GM18520 (cell line): ENCODE results near the gene PDE4DIP.
"Not testable (repeated sequence)": the region's sequence is repeated elsewhere in the genome, so short reads cannot be mapped to it uniquely, and the experiment has no call there.

Experiments
- ATAC-seq: cut with Tn5 transposase; IDR thresholded peaks from one replicate; pipeline ENCODE4 v1.9.1; 2021; ENCODE audit not compliant: unreplicated experiment

PDE4DIP gene

GRCh38 chr1:148918836-148919447, 74.7 kb downstream of the PDE4DIP start:
- ATAC-seq: not testable (repeated sequence)

- not testable (repeated sequence) for ATAC-seq
These were observed 76.8 kb downstream of the PDE4DIP start for GRCh38 chr1:148921047-148921446.

GRCh38 chr1:148923798-148924197, 79.6 kb downstream of the PDE4DIP start:
- not testable (repeated sequence) for ATAC-seq

GRCh38 chr1:148927645-148928044, 83.4 kb downstream of the PDE4DIP start:
- not testable (repeated sequence) for ATAC-seq

- ATAC-seq: not testable (repeated sequence)
These were observed 85.0 kb downstream of the PDE4DIP start for GRCh38 chr1:148929253-148929652.

GRCh38 chr1:148935381-148936002, 91.3 kb downstream of the PDE4DIP start:
- not testable (repeated sequence) for ATAC-seq

GRCh38 chr1:148942906-148943305, 98.7 kb downstream of the PDE4DIP start:
- ATAC-seq: not testable (repeated sequence)

- ATAC-seq: not testable (repeated sequence)
These were observed 100.9 kb downstream of the PDE4DIP start for GRCh38 chr1:148945130-148945529.

GRCh38 chr1:148948768-148949167, 104.5 kb downstream of the PDE4DIP start:
- not testable (repeated sequence) for ATAC-seq

- peak; percentile 74 for ATAC-seq
These were observed 107.4 kb downstream of the PDE4DIP start for GRCh38 chr1:148951336-148952227.

GRCh38 chr1:148952253-148952937, 108.2 kb downstream of the PDE4DIP start:
- peak; percentile 30 for ATAC-seq

GRCh38 chr1:148952938-148953616, 108.8 kb downstream of the PDE4DIP start:
- ATAC-seq: not testable (repeated sequence)

GRCh38 chr1:148953730-148954129, 109.5 kb downstream of the PDE4DIP start:
- ATAC-seq: not testable (repeated sequence)

- not testable (repeated sequence) for ATAC-seq
These were observed 114.1 kb downstream of the PDE4DIP start for GRCh38 chr1:148958343-148958742.

- ATAC-seq: not testable (repeated sequence)
These were observed 116.2 kb downstream of the PDE4DIP start for GRCh38 chr1:148960212-148961000.

GRCh38 chr1:148962127-148962857, 118.1 kb downstream of the PDE4DIP start:
- not testable (repeated sequence) for ATAC-seq

GRCh38 chr1:148966084-148966483, 121.9 kb downstream of the PDE4DIP start:
- not testable (repeated sequence) for ATAC-seq

GRCh38 chr1:148967580-148967979, 123.4 kb downstream of the PDE4DIP start:
- not testable (repeated sequence) for ATAC-seq

- not testable (repeated sequence) for ATAC-seq
These were observed 124.5 kb downstream of the PDE4DIP start for GRCh38 chr1:148968682-148969081.
